Adipose tissue (tissue), 3 donors: ENCODE data around the gene NRP1. TPM values are rescaled to one million over a fixed set of nuclear protein-coding genes. Genes with fewer than 3 reads are reported as not detected.
"Not testable (repeated sequence)": the region's sequence is repeated elsewhere in the genome, so short reads cannot be mapped to it uniquely, and the experiment has no call there.

Source experiments
- H3K27ac ChIP-seq: one replicate; pipeline ENCODE4 v1.5.1; 2013; ENCODE audit warnings: low read depth, low read length
- WGBS, 3 donors: extraction: QIAGEN DNeasy Blood & Tissue Kit; methylation state at CpG; one replicate each; pipeline ENCODE4 v1.1.7; 2013; 5-methylcytosine and 5-hydroxymethylcytosine counted together
- polyA plus RNA-seq, 3 donors: library from polyadenylated mRNA; stranded (reverse); fragments of 200-250 nt; gene quantifications; one replicate each; pipeline ENCODE4 v1.2.3, GENCODE V29; 2013
- donor health status: healthy with polysubstance abuse.
- donor health status: Bipolar disorder and iron deficiency.
- donor health status: healthy.

Gene NRP1
- polyA plus RNA-seq, 3 donors: 16.0 to 70.9 (median 35.8) TPM

DNA sequence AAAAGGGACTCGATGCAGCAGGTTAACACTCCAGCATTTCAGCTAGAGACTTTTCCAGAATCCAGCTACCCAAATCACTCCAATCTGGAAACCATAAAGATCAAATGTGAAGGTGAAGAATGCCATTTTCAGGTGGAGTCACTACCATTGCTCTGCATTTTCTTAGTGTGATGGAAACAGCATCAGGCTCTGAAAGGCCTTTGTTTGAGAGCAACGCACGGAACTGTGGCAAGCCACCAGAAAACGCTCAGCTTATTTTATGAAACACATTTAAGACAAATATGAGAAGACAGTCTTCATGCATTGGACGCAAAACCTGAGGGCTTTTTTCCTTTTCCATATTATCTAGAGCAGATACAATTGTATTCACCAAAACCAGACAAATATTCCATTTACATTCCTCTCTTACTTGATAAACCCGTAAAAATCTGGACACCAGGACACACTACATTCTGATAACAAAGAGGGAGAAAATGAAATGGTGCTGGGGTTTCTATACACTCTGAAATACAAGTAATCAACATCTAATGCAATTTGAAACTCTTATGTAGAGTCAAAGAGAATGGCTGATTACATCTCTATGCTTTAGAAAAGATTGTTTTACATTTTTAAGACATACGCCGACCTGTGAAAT lies 99.1 kb downstream of the NRP1 start:
- H3K27ac ChIP-seq: no peak overlapping the region
- 65 to 82% (median 80%) methylated on average over 8 of the region's 8 CpGs for WGBS, 3 donors

DNA sequence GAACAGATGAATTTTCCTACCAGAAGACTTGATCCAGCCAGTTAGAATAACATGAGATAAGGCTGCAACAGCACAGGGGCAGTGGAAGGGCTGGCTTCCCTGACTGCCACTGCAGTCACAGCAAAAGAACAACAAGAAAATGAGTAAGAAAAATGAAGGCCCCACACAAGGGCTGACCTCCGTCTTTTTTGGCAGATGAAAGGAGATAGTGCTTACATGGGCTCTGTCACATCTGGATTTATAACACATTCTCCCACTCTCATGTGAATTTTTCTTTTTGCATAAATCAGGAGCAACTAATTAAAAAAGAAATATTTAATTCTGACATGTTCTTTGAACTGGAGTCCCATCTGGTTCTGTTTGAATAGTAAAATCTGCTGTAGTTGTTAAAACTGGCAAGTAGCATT lies 99.6 kb downstream of the NRP1 start:
- no peak overlapping the region for H3K27ac ChIP-seq

GRCh38 chr10:33233635-33234034 lies 100.8 kb downstream of the NRP1 start:
- no peak overlapping the region for H3K27ac ChIP-seq
- WGBS, 3 donors: 79 to 81% (median 81%) methylated on average over 3 of the region's 3 CpGs

More for the DNA sequence above, 99.6 kb downstream of the NRP1 start:
- 31 to 55% (median 55%) methylated on average over 1 of the region's 1 CpG for WGBS, 3 donors

- WGBS, 3 donors: 82 to 86% (median 85%) methylated on average over 5 of the region's 5 CpGs
- no peak overlapping the region for H3K27ac ChIP-seq
Measured at GRCh38 chr10:33233221-33233620, 101.2 kb downstream of the NRP1 start.

- 89 to 93% (median 92%) methylated on average over 7 of the region's 7 CpGs for WGBS, 3 donors
- no peak overlapping the region for H3K27ac ChIP-seq
Measured at GRCh38 chr10:33231621-33232350, 102.7 kb downstream of the NRP1 start.

- no peak overlapping the region for H3K27ac ChIP-seq
- WGBS, 3 donors: 58 to 73% (median 65%) methylated on average over 2 of the region's 2 CpGs
Measured at GRCh38 chr10:33229949-33230267, 104.6 kb downstream of the NRP1 start.

DNA sequence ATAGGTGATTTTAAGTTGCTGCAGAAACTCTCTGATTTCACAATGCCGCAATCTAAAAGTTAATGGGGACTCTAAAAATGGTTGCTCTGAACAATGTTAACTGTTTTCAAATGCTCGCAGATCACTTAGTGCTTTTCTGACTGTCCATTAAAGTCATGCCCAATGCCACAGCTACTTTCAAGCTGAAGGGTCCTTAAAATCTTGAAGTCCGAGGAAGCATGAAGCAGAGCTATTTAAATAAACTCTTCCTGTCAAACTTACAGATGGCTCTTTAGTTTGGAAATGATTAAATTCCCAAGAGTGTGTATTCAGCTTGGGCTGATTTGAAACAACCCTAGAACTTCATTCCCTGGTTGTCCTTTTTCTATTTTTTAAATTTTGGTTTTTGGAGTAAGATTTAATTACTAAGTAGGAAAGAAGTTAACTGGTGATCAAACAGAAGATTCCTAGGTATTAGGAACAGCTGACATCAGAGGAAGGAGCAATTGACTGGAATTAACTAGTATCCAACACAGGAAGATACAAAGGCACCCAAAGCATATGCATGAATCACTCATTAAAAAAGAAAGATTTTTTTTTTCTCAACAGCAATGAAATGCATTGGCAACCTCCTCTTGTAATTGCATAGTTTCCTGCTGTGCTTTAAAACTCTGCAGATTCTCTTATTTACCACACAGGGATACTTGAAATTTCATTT lies 105.1 kb downstream of the NRP1 start:
- WGBS, 3 donors: 68 to 76% (median 70%) methylated on average over 3 of the region's 3 CpGs
- no peak overlapping the region for H3K27ac ChIP-seq

DNA sequence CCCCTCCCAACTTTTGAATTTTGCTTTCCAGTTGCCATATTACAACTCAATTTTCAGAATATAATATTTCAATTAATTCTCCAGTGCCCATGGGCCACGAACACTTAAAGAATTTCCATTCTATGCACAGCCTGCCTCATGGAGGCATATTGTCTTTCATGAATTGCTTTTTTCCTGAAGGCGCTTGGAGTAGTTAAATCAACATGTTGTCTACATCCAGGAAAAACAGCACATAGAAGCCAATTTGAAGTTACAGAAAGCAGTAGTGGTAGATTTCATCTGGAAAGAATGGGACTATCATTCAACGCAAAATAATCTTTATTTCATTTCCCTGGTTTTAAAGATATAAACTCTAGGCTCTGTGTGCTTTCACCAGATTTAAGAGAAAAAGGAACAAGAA lies 106.0 kb downstream of the NRP1 start:
- WGBS, 3 donors: 81 to 89% (median 84%) methylated on average over 3 of the region's 3 CpGs
- no peak overlapping the region for H3K27ac ChIP-seq

- H3K27ac ChIP-seq: no peak overlapping the region
- 27 to 59% (median 35%) methylated on average over 2 of the region's 2 CpGs for WGBS, 3 donors
Measured at GRCh38 chr10:33227489-33227888, 107.0 kb downstream of the NRP1 start.

- 81 to 87% (median 85%) methylated on average over 7 of the region's 7 CpGs for WGBS, 3 donors
Measured at GRCh38 chr10:33224251-33224965, 110.1 kb downstream of the NRP1 start.

GRCh38 chr10:33223326-33224000 lies 111.0 kb downstream of the NRP1 start:
- no peak overlapping the region for H3K27ac ChIP-seq
- 60 to 67% (median 62%) methylated on average over 3 of the region's 3 CpGs for WGBS, 3 donors

More at GRCh38 chr10:33224251-33224965, 110.1 kb downstream of the NRP1 start:
- H3K27ac ChIP-seq: no peak overlapping the region

- not testable (repeated sequence) for H3K27ac ChIP-seq
- 86 to 97% (median 92%) methylated on average over 9 of the region's 9 CpGs for WGBS, 3 donors
Measured at GRCh38 chr10:33222304-33222703, 112.2 kb downstream of the NRP1 start.

GRCh38 chr10:33217854-33218253 lies 116.6 kb downstream of the NRP1 start:
- no peak overlapping the region for H3K27ac ChIP-seq
- 76 to 86% (median 77%) methylated on average over 4 of the region's 4 CpGs for WGBS, 3 donors

- H3K27ac ChIP-seq: no peak overlapping the region
- 69 to 82% (median 77%) methylated on average over 5 of the region's 5 CpGs for WGBS, 3 donors
Measured at GRCh38 chr10:33216661-33217427, 117.6 kb downstream of the NRP1 start.

DNA sequence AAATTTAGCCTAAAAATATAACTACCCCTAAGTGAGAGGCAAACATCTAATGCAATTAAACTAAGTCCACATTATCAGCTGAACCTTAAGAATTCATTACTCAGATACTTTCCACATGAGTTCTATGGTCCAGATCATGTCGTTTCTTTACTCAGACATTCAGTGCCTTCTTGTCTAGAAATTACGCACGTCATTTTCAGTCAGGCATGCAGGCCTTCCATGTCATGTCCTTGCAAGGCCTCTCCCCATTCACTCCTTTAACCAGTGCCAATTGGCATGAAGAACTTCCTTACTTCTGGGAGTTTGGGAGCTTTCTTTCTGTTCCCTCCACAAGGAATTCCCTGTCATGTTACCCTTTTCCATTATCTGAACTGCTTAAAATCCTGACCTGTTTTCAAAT lies 118.8 kb downstream of the NRP1 start:
- no peak overlapping the region for H3K27ac ChIP-seq
- 57 to 77% (median 75%) methylated on average over 3 of the region's 3 CpGs for WGBS, 3 donors

- WGBS, 3 donors: 63 to 94% (median 82%) methylated on average over 2 of the region's 2 CpGs
- no peak overlapping the region for H3K27ac ChIP-seq
Measured at GRCh38 chr10:33215154-33215553, 119.3 kb downstream of the NRP1 start.

- H3K27ac ChIP-seq: no peak overlapping the region
- WGBS, 3 donors: 75 to 84% (median 78%) methylated on average over 4 of the region's 4 CpGs
Measured at GRCh38 chr10:33214174-33214573, 120.3 kb downstream of the NRP1 start.
